ENCODE data around the gene HPSE2.

Gene HPSE2

DNA sequence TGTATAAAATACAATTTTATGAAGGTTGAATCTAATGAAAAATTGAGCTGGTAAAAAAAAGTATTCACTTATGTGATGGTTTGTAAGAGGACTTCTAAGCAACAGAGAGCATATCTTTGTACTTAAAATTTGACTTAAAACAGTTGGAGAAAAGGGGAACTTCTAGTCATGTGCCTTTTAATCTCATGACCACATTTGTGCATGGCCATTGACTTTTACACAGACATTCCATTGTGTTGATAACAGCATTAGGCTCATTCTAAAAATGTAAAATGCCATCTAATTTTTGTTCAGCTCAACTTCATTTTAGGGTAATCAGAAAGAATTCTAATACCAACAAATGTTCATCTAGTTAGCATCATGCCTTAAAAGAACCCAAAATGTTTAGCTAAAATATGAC, 119.9 kb downstream of the HPSE2 start:
- Histone ChIP-seq H3K9me3 (ENCODE audit: insufficient read depth, low read length) (no peaks in the 10 kb centered on the region), H3K9ac (ENCODE audit: insufficient read length, low read depth) (no peak overlapping the region), H3K36me3 (ENCODE audit: insufficient read depth, insufficient read length, low read length) (no peaks in the 10 kb centered on the region), H3K4me1 (ENCODE audit: insufficient read depth, insufficient read length) (no peaks in the 10 kb centered on the region), H3K4me3 (ENCODE audit: insufficient read length, low read depth) (no peak overlapping the region), H3K27me3 (ENCODE audit: insufficient read depth, insufficient read length) (no peaks in the 10 kb centered on the region)
- DNase-seq (ENCODE audit: low read depth, low spot score): no peak
- no peak for TF ChIP-seq SUZ12 (IDR thresholded peaks at IDR 0.05; ENCODE audit: extremely low read depth, insufficient read depth, insufficient read length)
- TF ChIP-seq YY1 (IDR thresholded peaks at IDR 0.05; ENCODE audit: insufficient read depth, insufficient read length): no peak
- no peak for TF ChIP-seq ZNF274 (IDR thresholded peaks at IDR 0.05; ENCODE audit: low read depth, low read length)

DNA sequence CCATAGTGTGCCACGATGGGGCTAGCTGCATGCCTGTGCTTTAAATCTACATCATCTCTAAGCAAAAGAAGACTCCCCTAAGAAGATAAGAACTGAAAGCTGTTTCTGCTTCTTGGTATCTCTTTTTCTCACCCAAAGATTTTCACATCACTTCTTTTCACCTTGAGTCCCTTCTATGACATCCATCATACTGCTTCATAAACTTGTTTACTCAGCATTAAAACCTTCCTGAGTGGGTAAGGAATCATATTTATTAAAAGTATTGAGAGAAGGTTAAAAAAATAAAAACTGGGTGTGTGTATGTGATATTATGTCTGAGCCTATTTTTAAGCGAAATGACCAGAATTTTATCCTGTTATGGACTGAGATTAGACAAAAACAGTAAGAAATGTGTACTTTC, 150.3 kb downstream of the HPSE2 start:
- Histone ChIP-seq H3K27me3 (ENCODE audit: insufficient read depth, insufficient read length) (no peaks in the 10 kb centered on the region), H3K9me3 (ENCODE audit: insufficient read depth, low read length) (no peaks in the 10 kb centered on the region), H3K4me3 (ENCODE audit: insufficient read length, low read depth) (no peak overlapping the region), H3K4me1 (ENCODE audit: insufficient read depth, insufficient read length) (no peaks in the 10 kb centered on the region), H3K36me3 (ENCODE audit: insufficient read depth, insufficient read length, low read length) (no peaks in the 10 kb centered on the region), H3K9ac (ENCODE audit: insufficient read length, low read depth) (no peak overlapping the region)
- TF ChIP-seq ZNF274 (IDR thresholded peaks at IDR 0.05; ENCODE audit: low read depth, low read length): no peak
- TF ChIP-seq SUZ12 (IDR thresholded peaks at IDR 0.05; ENCODE audit: extremely low read depth, insufficient read depth, insufficient read length): no peak
- no peak for TF ChIP-seq YY1 (IDR thresholded peaks at IDR 0.05; ENCODE audit: insufficient read depth, insufficient read length)
- no peak for DNase-seq (ENCODE audit: low read depth, low spot score)

DNA sequence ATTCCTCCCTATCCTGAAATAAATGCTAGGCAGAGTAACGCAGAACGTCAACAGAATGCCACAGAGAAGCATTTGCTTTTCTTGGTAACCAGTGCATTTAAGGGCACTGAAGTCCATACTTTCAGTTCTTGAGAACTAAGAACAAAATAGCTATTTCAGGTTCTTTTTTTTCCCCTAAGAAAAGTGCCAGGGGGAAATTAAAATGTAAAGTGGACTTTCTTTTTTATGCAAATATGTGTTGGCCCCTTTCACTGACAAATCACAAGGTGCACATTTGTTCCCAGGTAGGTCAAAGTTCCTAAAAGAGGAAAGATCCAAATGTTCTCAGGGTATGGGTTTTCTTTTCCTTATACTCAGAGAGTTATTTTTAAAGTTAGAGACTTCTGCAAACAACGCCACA, 151.5 kb downstream of the HPSE2 start:
- Histone ChIP-seq H3K4me1 (ENCODE audit: insufficient read depth, insufficient read length) (no peaks in the 10 kb centered on the region), H3K27me3 (ENCODE audit: insufficient read depth, insufficient read length) (no peaks in the 10 kb centered on the region), H3K36me3 (ENCODE audit: insufficient read depth, insufficient read length, low read length) (no peaks in the 10 kb centered on the region), H3K4me3 (ENCODE audit: insufficient read length, low read depth) (no peak overlapping the region), H3K9me3 (ENCODE audit: insufficient read depth, low read length) (no peaks in the 10 kb centered on the region), H3K9ac (ENCODE audit: insufficient read length, low read depth) (no peak overlapping the region)
- TF ChIP-seq YY1 (IDR thresholded peaks at IDR 0.05; ENCODE audit: insufficient read depth, insufficient read length): no peak
- TF ChIP-seq ZNF274 (IDR thresholded peaks at IDR 0.05; ENCODE audit: low read depth, low read length): no peak
- no peak for TF ChIP-seq SUZ12 (IDR thresholded peaks at IDR 0.05; ENCODE audit: extremely low read depth, insufficient read depth, insufficient read length)
- no peak for DNase-seq (ENCODE audit: low read depth, low spot score)

DNA sequence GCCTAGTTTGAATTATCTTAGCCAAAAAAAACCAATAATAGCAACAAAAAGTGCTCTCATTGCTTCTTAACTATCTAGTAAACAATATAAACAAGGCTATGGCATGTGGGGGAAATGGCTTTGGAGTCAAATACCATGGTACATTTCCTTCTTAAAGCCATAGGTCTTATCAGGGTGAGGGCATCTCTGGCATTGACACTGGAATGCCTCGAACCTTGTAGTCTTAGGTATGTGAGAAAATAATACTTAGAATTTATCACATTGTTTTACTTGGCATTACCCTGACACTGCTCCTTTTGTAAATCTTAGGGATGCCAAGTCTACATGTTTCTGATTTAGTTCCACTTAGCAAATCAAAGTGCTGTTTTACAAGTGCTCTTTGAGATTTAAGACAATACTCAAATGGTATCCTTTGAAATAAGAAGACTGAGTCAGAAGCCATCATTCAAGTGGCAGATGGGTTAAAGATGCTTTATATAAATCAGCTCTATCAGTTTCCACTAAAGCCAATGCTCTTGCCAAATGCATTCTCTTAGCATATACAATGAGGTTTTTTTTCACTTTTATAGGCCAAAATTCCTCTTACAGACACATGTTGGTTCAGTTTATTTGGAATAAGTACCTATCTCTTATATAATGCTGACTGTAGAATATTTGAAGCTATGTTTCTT, 155.2 kb downstream of the HPSE2 start:
- Histone ChIP-seq H3K9me3 (ENCODE audit: insufficient read depth, low read length) (no peaks in the 10 kb centered on the region), H3K27me3 (ENCODE audit: insufficient read depth, insufficient read length) (no peaks in the 10 kb centered on the region), H3K4me3 (ENCODE audit: insufficient read length, low read depth) (no peak overlapping the region), H3K4me1 (ENCODE audit: insufficient read depth, insufficient read length) (no peaks in the 10 kb centered on the region), H3K36me3 (ENCODE audit: insufficient read depth, insufficient read length, low read length) (no peaks in the 10 kb centered on the region), H3K9ac (ENCODE audit: insufficient read length, low read depth) (no peak overlapping the region)
- no peak for TF ChIP-seq ZNF274 (IDR thresholded peaks at IDR 0.05; ENCODE audit: low read depth, low read length)
- no peak for TF ChIP-seq YY1 (IDR thresholded peaks at IDR 0.05; ENCODE audit: insufficient read depth, insufficient read length)
- TF ChIP-seq SUZ12 (IDR thresholded peaks at IDR 0.05; ENCODE audit: extremely low read depth, insufficient read depth, insufficient read length): no peak
- DNase-seq (ENCODE audit: low read depth, low spot score): no peak

DNA sequence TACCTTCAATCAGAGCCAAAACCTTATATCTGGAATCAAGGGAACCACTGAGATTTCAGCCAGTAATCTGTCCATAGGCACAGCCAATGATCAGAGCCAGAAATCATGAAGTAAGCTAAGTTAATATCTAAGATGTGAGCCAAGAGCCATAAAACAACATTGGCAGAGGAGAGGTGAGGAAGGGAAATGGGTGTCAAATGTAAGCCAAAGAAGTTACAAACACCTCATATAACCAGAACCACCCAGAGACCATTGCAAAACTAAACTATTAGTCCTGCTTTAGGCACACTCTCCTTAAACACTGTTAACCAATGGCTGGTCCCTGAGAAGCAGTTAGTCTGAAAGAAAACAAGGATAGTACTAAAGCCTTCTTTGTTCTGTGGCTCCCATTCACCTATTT, 173.1 kb downstream of the HPSE2 start:
- Histone ChIP-seq H3K4me3 (ENCODE audit: insufficient read length, low read depth) (no peak overlapping the region), H3K36me3 (ENCODE audit: insufficient read depth, insufficient read length, low read length) (no peaks in the 10 kb centered on the region), H3K27me3 (ENCODE audit: insufficient read depth, insufficient read length) (no peaks in the 10 kb centered on the region), H3K9me3 (ENCODE audit: insufficient read depth, low read length) (peaks cover 6% of the 10 kb centered on the region; the same call in 1 of the 2 replicates), H3K4me1 (ENCODE audit: insufficient read depth, insufficient read length) (no peaks in the 10 kb centered on the region), H3K9ac (ENCODE audit: insufficient read length, low read depth) (no peak overlapping the region)
- no peak for DNase-seq (ENCODE audit: low read depth, low spot score)
- TF ChIP-seq ZNF274 (IDR thresholded peaks at IDR 0.05; ENCODE audit: low read depth, low read length): no peak

DNA sequence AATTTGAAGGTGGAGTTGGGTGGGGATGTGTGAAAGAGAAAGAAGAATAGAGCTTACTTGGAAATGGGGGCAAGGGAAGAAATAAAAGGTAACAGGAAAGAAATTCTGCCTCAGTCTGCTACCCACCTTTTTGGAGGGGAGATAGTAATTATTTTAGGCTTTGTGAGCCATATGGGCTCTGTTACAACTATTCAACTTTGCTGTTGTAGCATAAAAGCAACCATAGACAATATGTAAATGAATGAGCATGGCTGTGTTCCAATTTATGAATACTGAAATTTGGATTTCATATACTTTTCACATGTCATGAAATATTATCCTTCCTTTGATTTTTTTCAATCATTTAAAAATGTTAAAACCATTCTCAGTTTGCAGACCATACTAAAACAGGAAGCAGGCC, 176.9 kb downstream of the HPSE2 start:
- DNase-seq (ENCODE audit: low read depth, low spot score): no peak
- H3K4me1 ChIP-seq (ENCODE audit: insufficient read depth, insufficient read length): no peaks in the 10 kb centered on the region
- no peak for TF ChIP-seq YY1 (IDR thresholded peaks at IDR 0.05; ENCODE audit: insufficient read depth, insufficient read length)
- TF ChIP-seq SUZ12 (IDR thresholded peaks at IDR 0.05; ENCODE audit: extremely low read depth, insufficient read depth, insufficient read length): no peak
- TF ChIP-seq ZNF274 (IDR thresholded peaks at IDR 0.05; ENCODE audit: low read depth, low read length): no peak

DNA sequence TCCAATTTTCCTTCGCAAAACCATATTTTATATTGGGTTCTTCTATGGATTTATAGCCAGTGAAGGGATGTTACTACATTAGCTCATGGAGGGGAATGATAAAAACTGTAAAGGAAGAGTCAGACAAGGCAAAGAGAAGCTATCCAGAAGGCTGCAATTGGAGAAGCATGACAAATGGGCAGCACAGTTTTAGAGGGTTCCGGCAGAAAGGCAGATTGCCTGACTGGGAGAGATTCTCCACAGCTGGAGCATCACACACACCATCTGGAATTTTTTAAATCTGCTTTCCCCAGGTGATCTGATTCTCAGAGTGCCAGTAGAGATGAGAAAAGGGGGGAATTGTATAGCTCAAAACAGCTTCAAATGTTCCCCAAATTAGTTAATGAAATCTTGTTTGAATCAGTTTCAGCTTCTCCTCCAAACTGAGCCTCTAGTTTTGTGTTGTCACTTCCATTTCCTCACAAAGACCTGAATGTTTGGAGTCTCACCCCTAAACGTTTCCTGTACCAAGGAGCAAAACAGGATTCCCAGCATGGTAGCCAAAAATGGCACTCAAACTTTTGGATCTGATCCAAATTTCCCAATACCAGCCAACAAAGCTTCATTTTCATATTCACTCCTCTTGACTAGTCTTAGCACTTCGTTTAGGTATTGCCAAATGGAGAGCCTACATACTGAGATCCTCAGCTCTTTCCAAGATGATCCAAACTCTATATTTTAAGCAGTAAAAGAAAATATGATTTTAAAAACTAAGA, 177.5 kb downstream of the HPSE2 start:
- Histone ChIP-seq H3K4me1 (ENCODE audit: insufficient read depth, insufficient read length) (no peaks in the 10 kb centered on the region), H3K9me3 (ENCODE audit: insufficient read depth, low read length) (no peaks in the 10 kb centered on the region), H3K27me3 (ENCODE audit: insufficient read depth, insufficient read length) (no peaks in the 10 kb centered on the region), H3K4me3 (ENCODE audit: insufficient read length, low read depth) (no peak overlapping the region), H3K36me3 (ENCODE audit: insufficient read depth, insufficient read length, low read length) (no peaks in the 10 kb centered on the region), H3K9ac (ENCODE audit: insufficient read length, low read depth) (no peak overlapping the region)
- no peak for DNase-seq (ENCODE audit: low read depth, low spot score)
- TF ChIP-seq SUZ12 (IDR thresholded peaks at IDR 0.05; ENCODE audit: extremely low read depth, insufficient read depth, insufficient read length) (no peak), YY1 (IDR thresholded peaks at IDR 0.05; ENCODE audit: insufficient read depth, insufficient read length) (no peak)

More for the DNA sequence above, 176.9 kb downstream of the HPSE2 start:
- Histone ChIP-seq H3K4me3 (ENCODE audit: insufficient read length, low read depth) (no peak overlapping the region), H3K9me3 (ENCODE audit: insufficient read depth, low read length) (no peaks in the 10 kb centered on the region), H3K27me3 (ENCODE audit: insufficient read depth, insufficient read length) (no peaks in the 10 kb centered on the region), H3K9ac (ENCODE audit: insufficient read length, low read depth) (no peak overlapping the region), H3K36me3 (ENCODE audit: insufficient read depth, insufficient read length, low read length) (no peaks in the 10 kb centered on the region)

Data from NT2/D1 (cell line).